ENCODE results near the gene GIT1.

DNA sequence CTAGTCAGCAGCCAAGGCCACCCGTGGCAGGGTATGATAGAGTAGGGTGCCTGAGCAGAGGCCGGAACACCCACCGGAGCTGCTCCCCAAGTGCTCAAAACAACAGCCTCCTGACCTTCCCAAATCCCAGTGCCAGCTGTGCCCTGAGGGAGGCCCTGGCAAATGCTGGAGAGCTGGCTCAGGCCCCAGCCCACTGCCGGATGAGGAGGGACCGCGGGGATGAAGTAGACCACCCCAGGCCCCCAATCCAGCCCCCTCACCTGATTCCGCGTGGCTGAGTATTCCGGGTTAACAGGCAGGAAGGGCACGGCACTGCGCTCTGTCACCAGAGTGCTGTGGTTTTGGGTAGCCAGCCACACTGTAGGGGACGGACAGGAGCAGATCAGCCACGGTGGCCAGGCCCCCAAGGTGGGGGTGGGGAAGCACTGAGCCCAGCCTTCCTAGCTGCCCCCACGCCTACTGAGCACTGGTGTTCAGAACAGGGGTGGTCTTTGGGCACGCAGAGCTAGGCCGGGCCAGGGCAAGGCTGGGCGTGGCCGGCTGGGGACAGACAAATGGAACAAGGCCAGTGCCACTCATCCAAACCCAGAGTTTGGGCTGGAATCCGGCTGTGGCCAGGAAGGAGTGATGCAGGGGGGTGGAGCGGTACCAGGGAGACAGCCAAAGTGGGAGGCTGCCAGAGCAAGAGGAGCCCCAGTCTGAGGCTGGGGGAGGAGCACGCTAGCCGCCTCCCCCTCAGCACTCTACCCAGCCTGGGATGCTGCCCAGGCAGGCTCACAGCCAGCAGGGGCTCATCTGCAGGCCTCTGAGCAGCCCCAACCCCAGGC, 11.8 kb downstream of the GIT1 start:
- TF ChIP-seq, protein P1, sequence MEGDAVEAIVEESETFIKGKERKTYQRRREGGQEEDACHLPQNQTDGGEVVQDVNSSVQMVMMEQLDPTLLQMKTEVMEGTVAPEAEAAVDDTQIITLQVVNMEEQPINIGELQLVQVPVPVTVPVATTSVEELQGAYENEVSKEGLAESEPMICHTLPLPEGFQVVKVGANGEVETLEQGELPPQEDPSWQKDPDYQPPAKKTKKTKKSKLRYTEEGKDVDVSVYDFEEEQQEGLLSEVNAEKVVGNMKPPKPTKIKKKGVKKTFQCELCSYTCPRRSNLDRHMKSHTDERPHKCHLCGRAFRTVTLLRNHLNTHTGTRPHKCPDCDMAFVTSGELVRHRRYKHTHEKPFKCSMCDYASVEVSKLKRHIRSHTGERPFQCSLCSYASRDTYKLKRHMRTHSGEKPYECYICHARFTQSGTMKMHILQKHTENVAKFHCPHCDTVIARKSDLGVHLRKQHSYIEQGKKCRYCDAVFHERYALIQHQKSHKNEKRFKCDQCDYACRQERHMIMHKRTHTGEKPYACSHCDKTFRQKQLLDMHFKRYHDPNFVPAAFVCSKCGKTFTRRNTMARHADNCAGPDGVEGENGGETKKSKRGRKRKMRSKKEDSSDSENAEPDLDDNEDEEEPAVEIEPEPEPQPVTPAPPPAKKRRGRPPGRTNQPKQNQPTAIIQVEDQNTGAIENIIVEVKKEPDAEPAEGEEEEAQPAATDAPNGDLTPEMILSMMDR (IDR thresholded peaks at IDR 0.05) = no peak
- no peak for TF ChIP-seq POLR2A (IDR thresholded peaks at IDR 0.05)

Data from ovary (tissue), 3 donors.